ENCODE measurements around the gene LGALS8.
"Not testable (repeated sequence)": the region's sequence is repeated elsewhere in the genome, so short reads cannot be mapped to it uniquely, and the experiment has no call there.

LGALS8 gene

DNA sequence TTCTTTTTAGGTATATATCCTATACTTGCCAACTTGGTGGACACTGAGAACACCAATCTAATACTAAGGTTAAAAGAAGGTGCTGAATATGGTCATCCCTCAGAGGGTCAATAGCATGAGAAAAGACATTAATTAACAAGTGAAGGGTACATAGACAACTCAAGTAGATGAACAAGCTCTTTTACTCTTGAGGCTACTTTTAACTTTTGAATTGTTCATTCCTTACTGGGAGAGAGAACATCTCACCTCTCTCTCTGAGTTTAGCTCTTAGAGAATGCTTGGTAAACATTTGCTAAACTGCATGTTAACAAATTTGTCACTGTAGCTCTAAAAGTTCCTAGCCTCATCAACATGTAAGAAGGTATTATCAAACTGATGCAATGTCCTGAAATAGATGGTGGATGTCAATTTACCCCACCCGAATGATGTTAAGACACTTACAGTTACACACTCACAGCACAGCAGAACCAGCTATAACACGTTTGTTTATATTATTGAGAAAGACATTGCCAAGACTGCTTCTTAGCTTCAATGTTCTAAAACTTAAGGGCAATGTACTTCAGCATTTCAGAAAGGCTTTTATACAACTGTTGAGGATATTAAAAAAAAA is 44.6 kb downstream of the LGALS8 start:
- DNase-seq (ENCODE audit: low read depth in 1 of 2, low spot score in 1 of 2), result no peak
- Histone ChIP-seq H3K27me3 (ENCODE audit: insufficient read depth, poor library complexity, severe bottlenecking) (no peaks in the 10 kb centered on the region), H3K4me3 (replicated peaks; ENCODE audit: insufficient read depth, low read length) (no peak overlapping the region), H3K27ac (replicated peaks) (no peak overlapping the region)
- TF ChIP-seq, protein P1, sequence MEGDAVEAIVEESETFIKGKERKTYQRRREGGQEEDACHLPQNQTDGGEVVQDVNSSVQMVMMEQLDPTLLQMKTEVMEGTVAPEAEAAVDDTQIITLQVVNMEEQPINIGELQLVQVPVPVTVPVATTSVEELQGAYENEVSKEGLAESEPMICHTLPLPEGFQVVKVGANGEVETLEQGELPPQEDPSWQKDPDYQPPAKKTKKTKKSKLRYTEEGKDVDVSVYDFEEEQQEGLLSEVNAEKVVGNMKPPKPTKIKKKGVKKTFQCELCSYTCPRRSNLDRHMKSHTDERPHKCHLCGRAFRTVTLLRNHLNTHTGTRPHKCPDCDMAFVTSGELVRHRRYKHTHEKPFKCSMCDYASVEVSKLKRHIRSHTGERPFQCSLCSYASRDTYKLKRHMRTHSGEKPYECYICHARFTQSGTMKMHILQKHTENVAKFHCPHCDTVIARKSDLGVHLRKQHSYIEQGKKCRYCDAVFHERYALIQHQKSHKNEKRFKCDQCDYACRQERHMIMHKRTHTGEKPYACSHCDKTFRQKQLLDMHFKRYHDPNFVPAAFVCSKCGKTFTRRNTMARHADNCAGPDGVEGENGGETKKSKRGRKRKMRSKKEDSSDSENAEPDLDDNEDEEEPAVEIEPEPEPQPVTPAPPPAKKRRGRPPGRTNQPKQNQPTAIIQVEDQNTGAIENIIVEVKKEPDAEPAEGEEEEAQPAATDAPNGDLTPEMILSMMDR (IDR thresholded peaks at IDR 0.05; ENCODE audit: insufficient read depth, low read length), result no peak
- TF ChIP-seq, protein P2, sequence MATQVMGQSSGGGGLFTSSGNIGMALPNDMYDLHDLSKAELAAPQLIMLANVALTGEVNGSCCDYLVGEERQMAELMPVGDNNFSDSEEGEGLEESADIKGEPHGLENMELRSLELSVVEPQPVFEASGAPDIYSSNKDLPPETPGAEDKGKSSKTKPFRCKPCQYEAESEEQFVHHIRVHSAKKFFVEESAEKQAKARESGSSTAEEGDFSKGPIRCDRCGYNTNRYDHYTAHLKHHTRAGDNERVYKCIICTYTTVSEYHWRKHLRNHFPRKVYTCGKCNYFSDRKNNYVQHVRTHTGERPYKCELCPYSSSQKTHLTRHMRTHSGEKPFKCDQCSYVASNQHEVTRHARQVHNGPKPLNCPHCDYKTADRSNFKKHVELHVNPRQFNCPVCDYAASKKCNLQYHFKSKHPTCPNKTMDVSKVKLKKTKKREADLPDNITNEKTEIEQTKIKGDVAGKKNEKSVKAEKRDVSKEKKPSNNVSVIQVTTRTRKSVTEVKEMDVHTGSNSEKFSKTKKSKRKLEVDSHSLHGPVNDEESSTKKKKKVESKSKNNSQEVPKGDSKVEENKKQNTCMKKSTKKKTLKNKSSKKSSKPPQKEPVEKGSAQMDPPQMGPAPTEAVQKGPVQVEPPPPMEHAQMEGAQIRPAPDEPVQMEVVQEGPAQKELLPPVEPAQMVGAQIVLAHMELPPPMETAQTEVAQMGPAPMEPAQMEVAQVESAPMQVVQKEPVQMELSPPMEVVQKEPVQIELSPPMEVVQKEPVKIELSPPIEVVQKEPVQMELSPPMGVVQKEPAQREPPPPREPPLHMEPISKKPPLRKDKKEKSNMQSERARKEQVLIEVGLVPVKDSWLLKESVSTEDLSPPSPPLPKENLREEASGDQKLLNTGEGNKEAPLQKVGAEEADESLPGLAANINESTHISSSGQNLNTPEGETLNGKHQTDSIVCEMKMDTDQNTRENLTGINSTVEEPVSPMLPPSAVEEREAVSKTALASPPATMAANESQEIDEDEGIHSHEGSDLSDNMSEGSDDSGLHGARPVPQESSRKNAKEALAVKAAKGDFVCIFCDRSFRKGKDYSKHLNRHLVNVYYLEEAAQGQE (IDR thresholded peaks at IDR 0.05; ENCODE audit: insufficient replicate concordance, low read depth), result no peak

DNA sequence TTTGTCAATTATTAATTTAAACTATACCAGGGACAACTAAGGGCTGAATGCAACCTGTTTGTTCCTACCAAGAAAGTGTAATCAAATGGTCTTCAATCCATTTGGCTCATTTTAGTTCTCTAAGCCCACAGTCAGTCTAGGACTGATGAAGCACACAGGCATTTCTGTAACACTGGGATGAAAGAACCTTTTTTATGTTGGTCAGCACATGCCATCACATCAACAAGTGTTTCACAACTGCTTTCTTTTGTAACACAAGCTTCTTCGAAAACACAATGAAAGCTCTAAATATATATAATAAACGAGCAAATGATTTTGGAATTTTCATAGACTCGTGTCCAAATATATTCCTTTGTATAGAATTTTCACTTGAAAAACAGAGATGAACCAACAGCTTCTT is 51.7 kb downstream of the LGALS8 start:
- DNase-seq (ENCODE audit: low read depth in 1 of 2, low spot score in 1 of 2), result no peak
- Histone ChIP-seq H3K27me3 (ENCODE audit: insufficient read depth, poor library complexity, severe bottlenecking) (no peaks in the 10 kb centered on the region), H3K27ac (replicated peaks) (no peak overlapping the region), H3K4me3 (replicated peaks; ENCODE audit: insufficient read depth, low read length) (no peak overlapping the region)
- TF ChIP-seq, protein P1 (IDR thresholded peaks at IDR 0.05; ENCODE audit: insufficient read depth, low read length), result no peak
- no peak for TF ChIP-seq GABPA (IDR thresholded peaks at IDR 0.05; ENCODE audit: low read depth)
- TF ChIP-seq, protein P2 (IDR thresholded peaks at IDR 0.05; ENCODE audit: insufficient replicate concordance, low read depth), result no peak
- TF ChIP-seq POLR2AphosphoS5 (IDR thresholded peaks at IDR 0.05; ENCODE audit: low read depth), result no peak
- no peak for TF ChIP-seq SPI1 (IDR thresholded peaks at IDR 0.05; ENCODE audit: borderline replicate concordance, low read depth)

DNA sequence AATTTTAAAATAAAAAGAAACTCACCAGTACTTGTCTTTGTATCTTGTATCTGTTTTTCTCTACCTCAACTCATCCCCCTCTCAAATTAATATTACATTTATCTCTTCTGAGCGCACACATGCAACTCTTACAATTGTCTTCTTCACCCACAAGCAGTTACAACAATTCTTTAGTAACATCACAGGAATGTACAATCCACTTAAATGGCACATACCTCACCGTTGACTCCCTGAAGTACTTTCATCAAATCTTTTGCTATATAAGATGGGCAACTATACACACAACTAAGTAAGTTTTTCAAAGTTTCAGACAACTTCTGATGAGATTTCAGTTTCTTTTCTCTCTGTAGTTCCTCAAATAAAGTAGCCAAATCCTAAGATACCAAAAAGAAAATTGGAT is 52.2 kb downstream of the LGALS8 start:
- DNase-seq (ENCODE audit: low read depth in 1 of 2, low spot score in 1 of 2), result no peak
- no peak for TF ChIP-seq POLR2AphosphoS5 (IDR thresholded peaks at IDR 0.05; ENCODE audit: low read depth)
- TF ChIP-seq, protein P2 (IDR thresholded peaks at IDR 0.05; ENCODE audit: insufficient replicate concordance, low read depth), result no peak
- TF ChIP-seq GABPA (IDR thresholded peaks at IDR 0.05; ENCODE audit: low read depth), result no peak
- TF ChIP-seq, protein P1 (IDR thresholded peaks at IDR 0.05; ENCODE audit: insufficient read depth, low read length), result no peak
- no peak for TF ChIP-seq SPI1 (IDR thresholded peaks at IDR 0.05; ENCODE audit: borderline replicate concordance, low read depth)
- no peak overlapping the region for H3K4me3 ChIP-seq (replicated peaks; ENCODE audit: insufficient read depth, low read length)
- H3K27me3 ChIP-seq (ENCODE audit: insufficient read depth, poor library complexity, severe bottlenecking), result no peaks in the 10 kb centered on the region
- H3K27ac ChIP-seq (replicated peaks), result no peak overlapping the region

DNA sequence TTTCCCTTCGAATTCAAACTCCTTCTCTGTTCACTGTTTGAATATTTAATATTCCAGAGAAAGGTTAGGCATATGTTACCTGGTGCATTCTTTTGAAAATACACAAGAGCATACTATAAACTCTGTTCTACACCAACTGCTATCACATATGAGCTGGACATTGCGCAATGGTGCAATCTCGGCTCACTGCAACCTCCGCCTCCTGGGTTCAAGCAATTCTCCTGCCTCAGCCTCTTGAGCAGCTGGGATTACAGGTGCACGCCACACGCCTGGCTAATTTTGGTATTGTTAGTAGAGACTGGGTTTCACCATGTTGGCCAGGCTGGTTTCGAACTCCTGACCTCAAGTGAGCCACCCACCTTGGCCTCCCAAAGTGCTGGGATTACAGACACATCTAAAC is 53.3 kb downstream of the LGALS8 start:
- H3K27me3 ChIP-seq (ENCODE audit: insufficient read depth, poor library complexity, severe bottlenecking); DNase-seq (ENCODE audit: low read depth in 1 of 2, low spot score in 1 of 2); H3K4me3 ChIP-seq (replicated peaks; ENCODE audit: insufficient read depth, low read length); H3K27ac ChIP-seq (replicated peaks): not testable (repeated sequence)

Measured in HL-60 (cell line).